ENCODE measurements around the gene SNRPA. TPM values are rescaled to one million over a fixed set of nuclear protein-coding genes. Genes with fewer than 3 reads are reported as not detected.

Gene SNRPA
- total RNA-seq, 1 donor from 2014 or later = 112 TPM

GRCh38 chr19:40755791-40756190, 4.8 kb downstream of the SNRPA start:
- Histone ChIP-seq H3K4me1 (peaks cover 18% of the 10 kb centered on the region), H3F3A (ENCODE audit: low read depth) (peaks cover 25% of the 10 kb centered on the region), H3K79me2 (ENCODE audit: low read depth) (peaks cover 85% of the 10 kb centered on the region), H4K20me1 (ENCODE audit: low read depth) (peaks cover 76% of the 10 kb centered on the region), H3K9ac (no peak overlapping the region), H3K4me3 (no peak overlapping the region), H3K9me3 (ENCODE audit: low read depth) (no peaks in the 10 kb centered on the region), H2AFZ (replicated peaks) (no peak overlapping the region), H3K27me3 (no peaks in the 10 kb centered on the region), H3K4me2 (peak overlapping the region; percentile 25), H3K36me3 (peaks cover 6% of the 10 kb centered on the region), H3K27ac (no peak overlapping the region)
- no peak overlapping the region for H3K4me3 Mint-ChIP-seq
- peaks cover 37% of the 10 kb centered on the region for H3K36me3 Mint-ChIP-seq
- no peak for DNase-seq (ENCODE audit: low spot score)
- H3K27ac Mint-ChIP-seq = peak overlapping the region; percentile 53
- peaks cover 6% of the 10 kb centered on the region for H3K27me3 Mint-ChIP-seq (ENCODE audit: insufficient read depth, low read depth)
- H3K4me1 Mint-ChIP-seq = peaks cover 36% of the 10 kb centered on the region
- TF ChIP-seq EZH2phosphoT487 (IDR thresholded peaks at IDR 0.05) = no peak
- no peak for TF ChIP-seq CTCF (IDR thresholded peaks at IDR 0.05)
- TF ChIP-seq EZH2 (IDR thresholded peaks at IDR 0.05) = no peak
- no peaks in the 10 kb centered on the region for H3K9me3 Mint-ChIP-seq

- H4K20me1 ChIP-seq (ENCODE audit: low read depth) = peaks cover 81% of the 10 kb centered on the region
- no peaks in the 10 kb centered on the region for H3K27me3 ChIP-seq
- Mint-ChIP-seq H3K36me3 (peaks cover 40% of the 10 kb centered on the region), H3K4me1 (peaks cover 32% of the 10 kb centered on the region), H3K9me3 (no peaks in the 10 kb centered on the region), H3K4me3 (peak overlapping the region; percentile 12), H3K27me3 (ENCODE audit: insufficient read depth, low read depth) (peaks cover 6% of the 10 kb centered on the region), H3K27ac (no peak overlapping the region)
- H3K4me2 ChIP-seq = no peak overlapping the region
- H3K36me3 ChIP-seq = peaks cover 6% of the 10 kb centered on the region
- H2AFZ ChIP-seq (replicated peaks) = no peak overlapping the region
- no peak for DNase-seq (ENCODE audit: low spot score)
- H3K27ac ChIP-seq = no peak overlapping the region
- H3K9me3 ChIP-seq (ENCODE audit: low read depth) = no peaks in the 10 kb centered on the region
- H3K9ac ChIP-seq = no peak overlapping the region
- TF ChIP-seq CTCF (IDR thresholded peaks at IDR 0.05) = no peak
- TF ChIP-seq EZH2 (IDR thresholded peaks at IDR 0.05) = no peak
- TF ChIP-seq EZH2phosphoT487 (IDR thresholded peaks at IDR 0.05) = no peak
- H3K79me2 ChIP-seq (ENCODE audit: low read depth) = peaks cover 81% of the 10 kb centered on the region
- H3F3A ChIP-seq (ENCODE audit: low read depth) = peaks cover 24% of the 10 kb centered on the region
- H3K4me1 ChIP-seq = peaks cover 18% of the 10 kb centered on the region
- no peak overlapping the region for H3K4me3 ChIP-seq
Measured at GRCh38 chr19:40756502-40757110, 5.6 kb downstream of the SNRPA start.

GRCh38 chr19:40758491-40758890, 7.5 kb downstream of the SNRPA start:
- H3K27me3 ChIP-seq = no peaks in the 10 kb centered on the region
- H3K4me3 ChIP-seq = no peak overlapping the region
- Mint-ChIP-seq H3K4me1 (peaks cover 19% of the 10 kb centered on the region), H3K9me3 (no peaks in the 10 kb centered on the region), H3K4me3 (no peak overlapping the region), H3K27me3 (ENCODE audit: insufficient read depth, low read depth) (peaks cover 6% of the 10 kb centered on the region), H3K27ac (no peak overlapping the region), H3K36me3 (peaks cover 47% of the 10 kb centered on the region)
- H3K27ac ChIP-seq = no peak overlapping the region
- H3K9me3 ChIP-seq (ENCODE audit: low read depth) = no peaks in the 10 kb centered on the region
- H3K79me2 ChIP-seq (ENCODE audit: low read depth) = peaks cover 62% of the 10 kb centered on the region
- H3K36me3 ChIP-seq = peaks cover 6% of the 10 kb centered on the region
- H3K4me2 ChIP-seq = no peak overlapping the region
- TF ChIP-seq CTCF (IDR thresholded peaks at IDR 0.05) (no peak), EZH2phosphoT487 (IDR thresholded peaks at IDR 0.05) (no peak), EZH2 (IDR thresholded peaks at IDR 0.05) (no peak)
- peaks cover 27% of the 10 kb centered on the region for H3F3A ChIP-seq (ENCODE audit: low read depth)
- no peak overlapping the region for H3K9ac ChIP-seq
- H4K20me1 ChIP-seq (ENCODE audit: low read depth) = peaks cover 89% of the 10 kb centered on the region
- peaks cover 6% of the 10 kb centered on the region for H3K4me1 ChIP-seq
- no peak for DNase-seq (ENCODE audit: low spot score)
- no peak overlapping the region for H2AFZ ChIP-seq (replicated peaks)
